Neural cell (in vitro differentiated cells): ENCODE measurements around the gene PHPT1. TPM values are rescaled to one million over a fixed set of nuclear protein-coding genes. Genes with fewer than 3 reads are reported as not detected.

Source experiments
- H2AFZ ChIP-seq: fragments of 200-600, 300-800 bp; sonication (generic), shearing (Covaris generic); 2 replicates; pipeline ENCODE4 v1.6.0; 2014; ENCODE audit warnings: low read depth, mild to moderate bottlenecking, antibody characterized with exemption, low read length, moderate library complexity
- H3F3A ChIP-seq: fragments of 200-600 bp; shearing (Covaris generic); 2 replicates; pipeline ENCODE4 v1.6.1; 2016; ENCODE audit warnings: mild to moderate bottlenecking, moderate library complexity, mixed read lengths, antibody characterized with exemption, low read length; ENCODE audit not compliant: insufficient read depth, poor library complexity, severe bottlenecking
- H3K27ac ChIP-seq: fragments of 200-600, 300-800 bp; sonication (generic), shearing (Covaris generic); 2 replicates; pipeline ENCODE4 v1.5.1; 2014; ENCODE audit warnings: mild to moderate bottlenecking, low read length, moderate library complexity
- H3K27me3 ChIP-seq: fragments of 300-800, 200-600 bp; sonication (generic), shearing (Covaris generic); 2 replicates; pipeline ENCODE4 v1.6.0; 2014; ENCODE audit warnings: mild to moderate bottlenecking, low read depth, low read length, moderate library complexity; ENCODE audit not compliant: insufficient read depth
- H3K36me3 ChIP-seq: fragments of 300-800, 200-600 bp; sonication (generic), shearing (Covaris generic); 2 replicates; pipeline ENCODE4 v1.5.1; 2014; ENCODE audit warnings: mild to moderate bottlenecking, antibody characterized with exemption, low read length, moderate library complexity; ENCODE audit not compliant: insufficient read depth
- H3K4me2 ChIP-seq: fragments of 300-800, 200-600 bp; sonication (generic), shearing (Covaris generic); 2 replicates; pipeline ENCODE4 v1.6.0; 2014; ENCODE audit warnings: mild to moderate bottlenecking, low read length
- H3K4me3 ChIP-seq: fragments of 300-800, 200-600 bp; sonication (generic), shearing (Covaris generic); 2 replicates; pipeline ENCODE4 v1.5.1; 2014; ENCODE audit warnings: mild to moderate bottlenecking, low read length, moderate library complexity
- H3K79me2 ChIP-seq: fragments of 200-600 bp; shearing (Covaris generic); replicated peaks from 2 replicates; pipeline ENCODE4 v1.6.0; 2014; ENCODE audit warnings: mild to moderate bottlenecking, low read length, moderate library complexity; ENCODE audit not compliant: insufficient read depth
- H3K9ac ChIP-seq: fragments of 300-800, 200-600 bp; sonication (generic), shearing (Covaris generic); 2 replicates; pipeline ENCODE4 v1.6.1; 2016; ENCODE audit warnings: mild to moderate bottlenecking, low read length, mixed read lengths
- H3K9me2 ChIP-seq: fragments of 200-600 bp; shearing (Covaris generic); 2 replicates; pipeline ENCODE4 v1.6.1; 2016; ENCODE audit warnings: mild to moderate bottlenecking, low read length, mixed read lengths; ENCODE audit not compliant: insufficient read depth
- H3K9me3 ChIP-seq: fragments of 200-600, 300-800 bp; sonication (generic), shearing (Covaris generic); 2 replicates; pipeline ENCODE4 v1.6.1; 2016; ENCODE audit warnings: mild to moderate bottlenecking, mixed run types, low read length, moderate library complexity, mixed read lengths
- H4K20me1 ChIP-seq: fragments of 200-600 bp; shearing (Covaris generic); 2 replicates; pipeline ENCODE4 v1.6.1; 2016; ENCODE audit warnings: mild to moderate bottlenecking, mixed run types; ENCODE audit not compliant: insufficient read depth
- CTCF ChIP-seq: fragments of 450-650 bp; IDR thresholded peaks from 2 replicates; pipeline ENCODE4 v1.5.1; 2014; ENCODE audit warnings: antibody characterized with exemption, mild to moderate bottlenecking, moderate library complexity; ENCODE audit not compliant: poor library complexity, severe bottlenecking
- EP300 ChIP-seq: fragments of 450-650 bp; conservative IDR thresholded peaks from 2 replicates; pipeline ENCODE4 v1.6.1; 2014; ENCODE audit warnings: antibody characterized with exemption, mild to moderate bottlenecking, moderate library complexity; ENCODE audit not compliant: poor library complexity, severe bottlenecking
- EZH2 ChIP-seq: fragments of 200-600, 300-800 bp; shearing (Covaris generic), sonication (generic); IDR thresholded peaks from 2 replicates; pipeline ENCODE4 v1.6.1; 2014; ENCODE audit warnings: antibody characterized with exemption, low read length, borderline replicate concordance, mild to moderate bottlenecking; ENCODE audit not compliant: insufficient read depth, poor library complexity, severe bottlenecking
- MXI1 ChIP-seq: fragments of 450-650 bp; conservative IDR thresholded peaks from 2 replicates; pipeline ENCODE4 v1.6.1; 2014; ENCODE audit warnings: antibody characterized with exemption, mild to moderate bottlenecking; ENCODE audit not compliant: poor library complexity, severe bottlenecking
- POLR2AphosphoS5 ChIP-seq: IDR thresholded peaks from 2 replicates; pipeline ENCODE4 v1.6.1; 2012
- RAD21 ChIP-seq: fragments of 450-650 bp; conservative IDR thresholded peaks from 2 replicates; pipeline ENCODE4 v1.6.1; 2014; ENCODE audit warnings: antibody characterized with exemption, mild to moderate bottlenecking, moderate library complexity
- REST ChIP-seq: IDR thresholded peaks from 2 replicates; pipeline ENCODE4 v1.6.1; 2012; ENCODE audit warnings: borderline replicate concordance
- SMC3 ChIP-seq: fragments of 450-650 bp; conservative IDR thresholded peaks from 2 replicates; pipeline ENCODE4 v1.6.1; 2014; ENCODE audit warnings: antibody characterized with exemption, mild to moderate bottlenecking, moderate library complexity; ENCODE audit not compliant: poor library complexity
- TAF1 ChIP-seq: IDR thresholded peaks from 2 replicates; pipeline ENCODE4 v1.6.1; 2012; ENCODE audit warnings: low read depth
- polyA plus RNA-seq: library from polyadenylated mRNA; depleted of rRNA; stranded (reverse); fragments of >200 nt; gene quantifications from 2 replicates; pipeline ENCODE4 v1.2.3, GENCODE V29; 2014

The PHPT1 gene
- polyA plus RNA-seq, 1 donor from 2014 or later = 279 TPM

GRCh38 chr9:136857581-136858412 lies 8.6 kb downstream of the PHPT1 start:
- Histone ChIP-seq H3K36me3 (no peaks in the 10 kb centered on the region), H3K4me2 (no peak overlapping the region), H2AFZ (no peak overlapping the region), H3K27me3 (no peaks in the 10 kb centered on the region), H4K20me1 (no peaks in the 10 kb centered on the region), H3K9me3 (no peaks in the 10 kb centered on the region), H3K9ac (no peak overlapping the region), H3K79me2 (no peaks in the 10 kb centered on the region), H3K9me2 (no peaks in the 10 kb centered on the region), H3K27ac (no peak overlapping the region), H3K4me3 (no peak overlapping the region), H3F3A (no peaks in the 10 kb centered on the region)
- no peak for TF ChIP-seq EP300
- TF ChIP-seq CTCF = no peak
- TF ChIP-seq REST = no peak
- no peak for TF ChIP-seq MXI1
- no peak for TF ChIP-seq EZH2

- Histone ChIP-seq H3K4me2 (no peak overlapping the region), H3K36me3 (no peaks in the 10 kb centered on the region), H3K4me3 (no peak overlapping the region), H3K9ac (no peak overlapping the region), H3K27me3 (no peaks in the 10 kb centered on the region), H4K20me1 (no peaks in the 10 kb centered on the region), H3K27ac (no peak overlapping the region), H2AFZ (no peak overlapping the region), H3F3A (no peaks in the 10 kb centered on the region), H3K79me2 (no peaks in the 10 kb centered on the region), H3K9me2 (no peaks in the 10 kb centered on the region), H3K9me3 (no peaks in the 10 kb centered on the region)
- TF ChIP-seq EZH2 = no peak
- no peak for TF ChIP-seq MXI1
- no peak for TF ChIP-seq EP300
- no peak for TF ChIP-seq SMC3
- no peak for TF ChIP-seq RAD21
- TF ChIP-seq CTCF = no peak
- TF ChIP-seq TAF1 = no peak
- TF ChIP-seq POLR2AphosphoS5 = no peak
- no peak for TF ChIP-seq REST
Measured at GRCh38 chr9:136858452-136858843, 9.2 kb downstream of the PHPT1 start.
